ENCODE measurements around the gene SAMHD1.

DNA sequence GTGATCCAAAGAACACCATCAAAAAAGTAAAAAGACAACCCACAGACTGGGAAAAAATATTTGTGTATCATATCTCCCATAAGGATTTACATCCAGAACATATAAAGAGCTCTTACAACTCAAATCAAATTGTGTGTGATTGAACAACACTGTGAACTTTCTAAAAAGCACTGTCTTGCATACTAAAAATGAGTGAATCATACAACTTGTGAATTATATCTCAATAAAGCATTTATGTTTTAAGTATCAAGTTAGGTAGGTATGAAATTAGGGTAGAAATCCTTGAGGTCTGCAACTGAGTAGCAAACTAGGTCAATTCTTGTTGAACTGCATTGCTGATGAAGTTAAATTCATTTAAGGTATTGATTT is 14.1 kb downstream of the SAMHD1 start:
- TF ChIP-seq, protein P1, sequence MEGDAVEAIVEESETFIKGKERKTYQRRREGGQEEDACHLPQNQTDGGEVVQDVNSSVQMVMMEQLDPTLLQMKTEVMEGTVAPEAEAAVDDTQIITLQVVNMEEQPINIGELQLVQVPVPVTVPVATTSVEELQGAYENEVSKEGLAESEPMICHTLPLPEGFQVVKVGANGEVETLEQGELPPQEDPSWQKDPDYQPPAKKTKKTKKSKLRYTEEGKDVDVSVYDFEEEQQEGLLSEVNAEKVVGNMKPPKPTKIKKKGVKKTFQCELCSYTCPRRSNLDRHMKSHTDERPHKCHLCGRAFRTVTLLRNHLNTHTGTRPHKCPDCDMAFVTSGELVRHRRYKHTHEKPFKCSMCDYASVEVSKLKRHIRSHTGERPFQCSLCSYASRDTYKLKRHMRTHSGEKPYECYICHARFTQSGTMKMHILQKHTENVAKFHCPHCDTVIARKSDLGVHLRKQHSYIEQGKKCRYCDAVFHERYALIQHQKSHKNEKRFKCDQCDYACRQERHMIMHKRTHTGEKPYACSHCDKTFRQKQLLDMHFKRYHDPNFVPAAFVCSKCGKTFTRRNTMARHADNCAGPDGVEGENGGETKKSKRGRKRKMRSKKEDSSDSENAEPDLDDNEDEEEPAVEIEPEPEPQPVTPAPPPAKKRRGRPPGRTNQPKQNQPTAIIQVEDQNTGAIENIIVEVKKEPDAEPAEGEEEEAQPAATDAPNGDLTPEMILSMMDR (IDR thresholded peaks at IDR 0.05; ENCODE audit: low read length): no peak
- TF ChIP-seq EZH2 (IDR thresholded peaks at IDR 0.05; ENCODE audit: borderline replicate concordance, low read length): no peak
